ENCODE measurements around the gene DNPEP. TPM values are rescaled to one million over a fixed set of nuclear protein-coding genes. Genes with fewer than 3 reads are reported as not detected.

The DNPEP gene
- total and polyA plus RNA-seq, 8 donors = 41.6 to 86.4 (median 68.7) TPM

DNA sequence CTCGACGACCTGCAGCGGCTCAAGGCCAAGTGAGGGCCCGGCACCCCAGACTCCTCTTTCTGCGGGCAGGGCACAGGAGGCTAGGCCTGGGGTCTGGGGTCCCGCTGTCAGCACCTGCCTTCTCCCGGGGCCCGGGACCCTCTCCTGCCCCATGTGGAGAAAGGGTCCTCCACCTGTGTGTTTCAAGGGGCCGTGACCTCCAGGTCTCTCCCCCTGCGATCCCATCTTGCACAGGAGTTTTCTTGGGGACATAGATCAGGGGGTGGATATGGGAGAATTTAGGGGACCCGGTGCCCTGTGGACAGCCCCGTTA lies 31.3 kb upstream of the DNPEP start:
- no peak for ATAC-seq
- intact Hi-C loops (cut with DNase I) = no loop called here
- TF ChIP-seq, protein P1, sequence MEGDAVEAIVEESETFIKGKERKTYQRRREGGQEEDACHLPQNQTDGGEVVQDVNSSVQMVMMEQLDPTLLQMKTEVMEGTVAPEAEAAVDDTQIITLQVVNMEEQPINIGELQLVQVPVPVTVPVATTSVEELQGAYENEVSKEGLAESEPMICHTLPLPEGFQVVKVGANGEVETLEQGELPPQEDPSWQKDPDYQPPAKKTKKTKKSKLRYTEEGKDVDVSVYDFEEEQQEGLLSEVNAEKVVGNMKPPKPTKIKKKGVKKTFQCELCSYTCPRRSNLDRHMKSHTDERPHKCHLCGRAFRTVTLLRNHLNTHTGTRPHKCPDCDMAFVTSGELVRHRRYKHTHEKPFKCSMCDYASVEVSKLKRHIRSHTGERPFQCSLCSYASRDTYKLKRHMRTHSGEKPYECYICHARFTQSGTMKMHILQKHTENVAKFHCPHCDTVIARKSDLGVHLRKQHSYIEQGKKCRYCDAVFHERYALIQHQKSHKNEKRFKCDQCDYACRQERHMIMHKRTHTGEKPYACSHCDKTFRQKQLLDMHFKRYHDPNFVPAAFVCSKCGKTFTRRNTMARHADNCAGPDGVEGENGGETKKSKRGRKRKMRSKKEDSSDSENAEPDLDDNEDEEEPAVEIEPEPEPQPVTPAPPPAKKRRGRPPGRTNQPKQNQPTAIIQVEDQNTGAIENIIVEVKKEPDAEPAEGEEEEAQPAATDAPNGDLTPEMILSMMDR (IDR thresholded peaks at IDR 0.05) = no peak
- no peaks in the 10 kb centered on the region for H3K9me3 ChIP-seq
- H3K4me3 ChIP-seq = no peak overlapping the region
- no peak for DNase-seq
- no peak overlapping the region for H3K27ac ChIP-seq
- H3K4me1 ChIP-seq = peaks cover 0 to 14% of the 10 kb centered on the region in 2 donors
- no peaks in the 10 kb centered on the region for H3K36me3 ChIP-seq
- H3K27me3 ChIP-seq = peaks cover 14 to 71% of the 10 kb centered on the region in 2 donors

DNA sequence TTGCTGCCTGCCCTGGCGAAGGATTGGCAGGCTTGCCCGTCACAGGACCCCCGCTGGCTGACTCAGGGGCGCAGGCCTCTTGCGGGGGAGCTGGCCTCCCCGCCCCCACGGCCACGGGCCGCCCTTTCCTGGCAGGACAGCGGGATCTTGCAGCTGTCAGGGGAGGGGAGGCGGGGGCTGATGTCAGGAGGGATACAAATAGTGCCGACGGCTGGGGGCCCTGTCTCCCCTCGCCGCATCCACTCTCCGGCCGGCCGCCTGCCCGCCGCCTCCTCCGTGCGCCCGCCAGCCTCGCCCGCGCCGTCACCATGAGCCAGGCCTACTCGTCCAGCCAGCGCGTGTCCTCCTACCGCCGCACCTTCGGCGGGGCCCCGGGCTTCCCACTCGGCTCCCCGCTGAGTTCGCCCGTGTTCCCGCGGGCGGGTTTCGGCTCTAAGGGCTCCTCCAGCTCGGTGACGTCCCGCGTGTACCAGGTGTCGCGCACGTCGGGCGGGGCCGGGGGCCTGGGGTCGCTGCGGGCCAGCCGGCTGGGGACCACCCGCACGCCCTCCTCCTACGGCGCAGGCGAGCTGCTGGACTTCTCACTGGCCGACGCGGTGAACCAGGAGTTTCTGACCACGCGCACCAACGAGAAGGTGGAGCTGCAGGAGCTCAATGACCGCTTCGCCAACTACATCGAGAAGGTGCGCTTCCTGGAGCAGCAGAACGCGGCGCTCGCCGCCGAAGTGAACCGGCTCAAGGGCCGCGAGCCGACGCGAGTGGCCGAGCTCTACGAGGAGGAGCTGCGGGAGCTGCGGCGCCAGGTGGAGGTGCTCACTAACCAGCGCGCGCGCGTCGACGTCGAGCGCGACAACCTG lies 30.7 kb upstream of the DNPEP start, which contains the start of gene DES:
DES (plus strand) TSS at position 223 of the 857 bp plus-strand sequence; CDS start at position 309, 86 bp downstream.
- Histone ChIP-seq H3K4me3 (no peak within 1 kb of the TSS), H3K9me3 (no peaks in the 10 kb centered on the region), H3K4me1 (peaks cover 0 to 14% of the 10 kb centered on the region in 2 donors), H3K27me3 (peaks cover 14 to 75% of the 10 kb centered on the region in 2 donors), H3K36me3 (no peaks in the 10 kb centered on the region), H3K27ac (no peak within 1 kb of the TSS)
- ATAC-seq (peak; percentile 45), DNase-seq (peak in 1 of 4 donors; percentile 54)
- TF ChIP-seq, protein P1 (IDR thresholded peaks at IDR 0.05) = no peak
- intact Hi-C loops (cut with DNase I) = no loop called here

DNA sequence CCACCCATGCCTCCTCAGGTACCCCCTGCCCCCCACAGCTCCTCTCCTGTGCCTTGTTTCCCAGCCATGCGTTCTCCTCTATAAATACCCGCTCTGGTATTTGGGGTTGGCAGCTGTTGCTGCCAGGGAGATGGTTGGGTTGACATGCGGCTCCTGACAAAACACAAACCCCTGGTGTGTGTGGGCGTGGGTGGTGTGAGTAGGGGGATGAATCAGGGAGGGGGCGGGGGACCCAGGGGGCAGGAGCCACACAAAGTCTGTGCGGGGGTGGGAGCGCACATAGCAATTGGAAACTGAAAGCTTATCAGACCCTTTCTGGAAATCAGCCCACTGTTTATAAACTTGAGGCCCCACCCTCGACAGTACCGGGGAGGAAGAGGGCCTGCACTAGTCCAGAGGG lies 29.7 kb upstream of the DNPEP start:
- TF ChIP-seq, protein P1 (IDR thresholded peaks at IDR 0.05) = no peak
- H3K4me3 ChIP-seq = no peak overlapping the region
- H3K36me3 ChIP-seq = no peaks in the 10 kb centered on the region
- peaks cover 14 to 83% of the 10 kb centered on the region in 2 donors for H3K27me3 ChIP-seq
- H3K4me1 ChIP-seq = peaks cover 0 to 14% of the 10 kb centered on the region in 2 donors
- H3K27ac ChIP-seq = no peak overlapping the region
- DNase-seq (no peak), ATAC-seq (no peak)
- H3K9me3 ChIP-seq = no peaks in the 10 kb centered on the region
- intact Hi-C loops (cut with DNase I) = no loop called here

DNA sequence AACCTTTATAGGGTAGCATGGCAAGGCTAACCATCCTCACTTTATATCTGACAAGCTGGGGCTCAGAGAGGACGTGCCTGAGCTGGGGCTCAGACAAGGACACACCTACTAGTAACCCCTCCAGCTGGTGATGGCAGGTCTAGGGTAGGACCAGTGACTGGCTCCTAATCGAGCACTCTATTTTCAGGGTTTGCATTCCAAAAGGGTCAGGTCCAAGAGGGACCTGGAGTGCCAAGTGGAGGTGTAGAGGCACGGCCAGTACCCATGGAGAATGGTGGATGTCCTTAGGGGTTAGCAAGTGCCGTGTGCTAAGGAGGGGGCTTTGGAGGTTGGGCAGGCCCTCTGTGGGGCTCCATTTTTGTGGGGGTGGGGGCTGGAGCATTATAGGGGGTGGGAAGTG lies 29.2 kb upstream of the DNPEP start:
- no peak for DNase-seq
- H3K4me1 ChIP-seq = peaks cover 0 to 14% of the 10 kb centered on the region in 2 donors
- H3K36me3 ChIP-seq = no peaks in the 10 kb centered on the region
- H3K27ac ChIP-seq = no peak overlapping the region
- H3K4me3 ChIP-seq = no peak overlapping the region
- TF ChIP-seq, protein P1 (IDR thresholded peaks at IDR 0.05) = no peak
- intact Hi-C loops (cut with DNase I) = no loop called here
- no peak for ATAC-seq
- H3K9me3 ChIP-seq = no peaks in the 10 kb centered on the region
- peaks cover 14 to 84% of the 10 kb centered on the region in 2 donors for H3K27me3 ChIP-seq

DNA sequence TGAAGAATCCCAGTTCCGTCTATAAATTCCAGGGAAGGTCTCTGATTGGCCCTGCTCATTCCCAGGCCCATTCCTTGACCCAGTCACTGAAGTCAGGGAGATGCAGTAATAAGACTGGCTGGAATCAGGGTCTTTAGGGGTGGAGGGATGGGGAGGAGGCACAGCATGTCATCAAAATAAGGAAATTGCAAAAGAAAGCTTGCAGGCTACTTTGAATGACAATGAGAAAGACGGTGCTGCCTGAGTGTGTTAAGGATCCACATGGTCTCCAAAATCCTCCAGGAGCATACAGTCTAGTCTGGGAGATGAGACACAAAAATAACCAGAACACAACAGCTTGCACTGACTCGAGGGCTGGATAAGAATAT lies 28.5 kb upstream of the DNPEP start:
- H3K27me3 ChIP-seq = peaks cover 14 to 84% of the 10 kb centered on the region in 2 donors
- H3K4me3 ChIP-seq = no peak overlapping the region
- ATAC-seq = no peak
- no peak for DNase-seq
- intact Hi-C loops (cut with DNase I) = no loop called here
- H3K4me1 ChIP-seq = peaks cover 0 to 14% of the 10 kb centered on the region in 2 donors
- no peaks in the 10 kb centered on the region for H3K9me3 ChIP-seq
- no peaks in the 10 kb centered on the region for H3K36me3 ChIP-seq
- TF ChIP-seq, protein P1 (IDR thresholded peaks at IDR 0.05) = no peak
- no peak overlapping the region for H3K27ac ChIP-seq

Data from left lung (tissue), 10 donors.